Esophagus muscularis mucosa (tissue), 4 donors: ENCODE measurements around the gene TANC1.

ENCODE experiments used
- CTCF ChIP-seq, 3 experiments: fragments of 200-600 bp in 2 of 3; fragments of 450-650 bp in 1 of 3; sonication (generic) in 2 of 3; IDR thresholded peaks; one replicate each; pipeline ENCODE4 v1.5.1; 2017 to 2019; ENCODE audit warnings: antibody characterized with exemption in 3 of 3, mild to moderate bottlenecking in 2 of 3, moderate library complexity in 1 of 3
- EP300 ChIP-seq: sonication (generic); formaldehyde crosslinking; IDR thresholded peaks from one replicate; pipeline ENCODE4 v1.6.1; 2017; ENCODE audit warnings: antibody characterized with exemption
- POLR2A ChIP-seq: fragments of 450-650 bp; IDR thresholded peaks from one replicate; pipeline ENCODE4 v1.6.1; 2017; ENCODE audit warnings: antibody characterized with exemption, moderate library complexity, mild to moderate bottlenecking, low read depth

GRCh38 chr2:159153463-159153862 is 185.0 kb downstream of the TANC1 start:
- TF ChIP-seq EP300 (no peak), CTCF (IDR thresholded peaks at IDR 0.05) (no peak), POLR2A (no peak)
